KOPT-K1 (cell line): ENCODE data around the gene JUN.

Experiments used
- H3K27ac ChIP-seq: fragments of 200-600 bp; sonication (generic); 2 replicates; pipeline ENCODE4 v1.5.1; 2016; ENCODE audit warnings: antibody characterized with exemption, mild to moderate bottlenecking, low read depth, low read length; ENCODE audit not compliant: poor library complexity, severe bottlenecking
- H3K36me3 ChIP-seq: fragments of 200-600 bp; sonication (generic); 2 replicates; pipeline ENCODE4 v1.5.1; 2017; ENCODE audit warnings: antibody characterized with exemption, mild to moderate bottlenecking, low read length, moderate library complexity; ENCODE audit not compliant: insufficient read depth
- H3K9me3 ChIP-seq: fragments of 200-600 bp; sonication (generic); 2 replicates; pipeline ENCODE4 v1.5.1; 2017; ENCODE audit warnings: antibody characterized with exemption, low read length, mild to moderate bottlenecking; ENCODE audit not compliant: insufficient read depth, poor library complexity, severe bottlenecking

The JUN gene

GRCh38 chr1:58782178-58783089, 1.4 kb downstream of the JUN start:
- Histone ChIP-seq H3K27ac (no peak overlapping the region), H3K36me3 (no peaks in the 10 kb centered on the region), H3K9me3 (no peaks in the 10 kb centered on the region)

- H3K27ac ChIP-seq: no peak overlapping the region
- no peaks in the 10 kb centered on the region for H3K36me3 ChIP-seq
Measured at GRCh38 chr1:58781541-58782177, 2.2 kb downstream of the JUN start.

GRCh38 chr1:58780836-58781452, 2.9 kb downstream of the JUN start:
- Histone ChIP-seq H3K27ac (no peak overlapping the region), H3K9me3 (no peaks in the 10 kb centered on the region), H3K36me3 (no peaks in the 10 kb centered on the region)

More at GRCh38 chr1:58781541-58782177, 2.2 kb downstream of the JUN start:
- no peaks in the 10 kb centered on the region for H3K9me3 ChIP-seq

- no peak overlapping the region for H3K27ac ChIP-seq
- no peaks in the 10 kb centered on the region for H3K9me3 ChIP-seq
- no peaks in the 10 kb centered on the region for H3K36me3 ChIP-seq
Measured at GRCh38 chr1:58780411-58780810, 3.4 kb downstream of the JUN start.

GRCh38 chr1:58779801-58780382, 4.0 kb downstream of the JUN start:
- H3K9me3 ChIP-seq: no peaks in the 10 kb centered on the region
- H3K27ac ChIP-seq: no peak overlapping the region
- no peaks in the 10 kb centered on the region for H3K36me3 ChIP-seq

- H3K36me3 ChIP-seq: no peaks in the 10 kb centered on the region
- H3K9me3 ChIP-seq: no peaks in the 10 kb centered on the region
- no peak overlapping the region for H3K27ac ChIP-seq
Measured at GRCh38 chr1:58779059-58779754, 4.6 kb downstream of the JUN start.

GRCh38 chr1:58778385-58779000, 5.4 kb downstream of the JUN start:
- Histone ChIP-seq H3K27ac (no peak overlapping the region), H3K36me3 (no peaks in the 10 kb centered on the region)

GRCh38 chr1:58774027-58774426, 9.8 kb downstream of the JUN start:
- H3K27ac ChIP-seq: no peak overlapping the region
- no peaks in the 10 kb centered on the region for H3K36me3 ChIP-seq

More at GRCh38 chr1:58778385-58779000, 5.4 kb downstream of the JUN start:
- H3K9me3 ChIP-seq: no peaks in the 10 kb centered on the region

GRCh38 chr1:58773406-58773840, 10.4 kb downstream of the JUN start:
- Histone ChIP-seq H3K27ac (peak overlapping the region; percentile 34), H3K36me3 (no peaks in the 10 kb centered on the region), H3K9me3 (no peaks in the 10 kb centered on the region)

More at GRCh38 chr1:58774027-58774426, 9.8 kb downstream of the JUN start:
- no peaks in the 10 kb centered on the region for H3K9me3 ChIP-seq

- Histone ChIP-seq H3K27ac (no peak overlapping the region), H3K36me3 (no peaks in the 10 kb centered on the region), H3K9me3 (no peaks in the 10 kb centered on the region)
Measured at GRCh38 chr1:58769809-58770320, 14.0 kb downstream of the JUN start.

- no peak overlapping the region for H3K27ac ChIP-seq
- H3K9me3 ChIP-seq: no peaks in the 10 kb centered on the region
- no peaks in the 10 kb centered on the region for H3K36me3 ChIP-seq
Measured at GRCh38 chr1:58768971-58769808, 14.7 kb downstream of the JUN start.

- no peaks in the 10 kb centered on the region for H3K36me3 ChIP-seq
- no peak overlapping the region for H3K27ac ChIP-seq
- no peaks in the 10 kb centered on the region for H3K9me3 ChIP-seq
Measured at GRCh38 chr1:58768191-58768731, 15.6 kb downstream of the JUN start.

- Histone ChIP-seq H3K27ac (no peak overlapping the region), H3K9me3 (no peaks in the 10 kb centered on the region), H3K36me3 (no peaks in the 10 kb centered on the region)
Measured at GRCh38 chr1:58767143-58767542, 16.7 kb downstream of the JUN start.
